Kidney (tissue), 14 donors: ENCODE results near the gene UBXN2A. TPM values are rescaled to one million over a fixed set of nuclear protein-coding genes. Genes with fewer than 3 reads are reported as not detected.
A peak's percentile ranks its signal among the peaks of the same experiment; 100 is the strongest.

Experiments used
- DNase-seq, 5 donors: peaks; one replicate each; pipeline ENCODE4 v3.0.0-alpha.2; 2013 to 2020
- FAIRE-seq: peaks from 2 replicates; lab custom pipeline; 2012; peaks lifted over from hg19 to GRCh38; lab: Jason Lieb, UNC
- H3K27ac ChIP-seq, 2 donors: one replicate each; pipeline ENCODE4 v1.7.0; 2013; ENCODE audit warnings: low read depth in 2 of 2, low read length in 2 of 2, inconsistent platforms in 1 of 2
- H3K27me3 ChIP-seq: one replicate; pipeline ENCODE4 v1.7.1; 2013; ENCODE audit warnings: low read length, inconsistent platforms; ENCODE audit not compliant: control insufficient read depth, insufficient read depth
- H3K36me3 ChIP-seq, 3 donors: one replicate each; pipeline versions ENCODE4 v1.7.0 to v1.7.1; 2013; ENCODE audit warnings: low read length in 3 of 3, control low read depth in 1 of 3, inconsistent platforms in 1 of 3; ENCODE audit not compliant: insufficient read depth in 3 of 3, control insufficient read depth in 2 of 3
- H3K4me1 ChIP-seq, 3 donors: one replicate each; pipeline versions ENCODE4 v1.7.0 to v1.7.1; 2013; ENCODE audit warnings: low read length in 3 of 3, inconsistent platforms in 1 of 3, low read depth in 1 of 3; ENCODE audit not compliant: control insufficient read depth in 2 of 3, insufficient read depth in 2 of 3
- H3K4me3 ChIP-seq, 3 donors: one replicate each; pipeline versions ENCODE4 v1.7.0 to v1.8.1; 2013; ENCODE audit warnings: low read length in 3 of 3, control low read depth in 1 of 3, inconsistent platforms in 1 of 3
- H3K9ac ChIP-seq, 3 donors: one replicate each; pipeline versions ENCODE4 v1.7.0 to v1.7.1; 2013; ENCODE audit warnings: low read length in 3 of 3, control low read depth in 1 of 3, inconsistent platforms in 1 of 3
- H3K9me3 ChIP-seq, 3 donors: one replicate each; pipeline versions ENCODE4 v1.7.0 to v1.7.1; 2013; ENCODE audit warnings: low read length in 3 of 3, control low read depth in 1 of 3, inconsistent platforms in 1 of 3; ENCODE audit not compliant: control insufficient read depth in 2 of 3, insufficient read depth in 1 of 3
- CTCF ChIP-seq: IDR thresholded peaks from 3 replicates; pipeline ENCODE4 v1.5.1; 2012; ENCODE audit warnings: mild to moderate bottlenecking, moderate library complexity, borderline replicate concordance; ENCODE audit not compliant: insufficient read depth; ENCODE audit errors: extremely low read depth
- intact Hi-C: fragments of 100-400 bp; cut with DNase I; formaldehyde crosslinking; loops from one replicate; pipeline ENCODE4 v1.11.1; 2022
- polyA plus RNA-seq: library from polyadenylated mRNA; stranded (reverse); fragments of 350-450 nt; fragmentation: Illumina TruSeq; extraction: RNeasy Lipid Tissue Mini Kit (QIAGEN cat#74804); gene quantifications from one replicate; pipeline ENCODE4 v1.2.3, GENCODE V29; 2014; ENCODE audit warnings: low read depth, low replicate concordance; ENCODE audit not compliant: insufficient read depth
- total RNA-seq: library from RNA; stranded (reverse); fragmentation: NEBNext Ultra II Directional; extraction: Animal tissue kit (Norgen Biotek cat#: 25700); gene quantifications from one replicate; pipeline ENCODE4 v1.2.1, GENCODE V29; 2021
- donor health status: control.
- donor health status: control.
- donor health status: control.
- donor health status: control.
- donor health status: control.
- donor health status: DM: yes; HTN: yes; CAD: no.
- donor health status: Normal renal cell carcinoma (clear cell type).

The UBXN2A gene
- total and polyA plus RNA-seq, 2 donors from 2014 or later, result 7.9 to 11.9 TPM

- Histone ChIP-seq H3K9me3 (no peaks in the 10 kb centered on the region), H3K4me3 (no peak overlapping the region), H3K4me1 (no peaks in the 10 kb centered on the region), H3K27ac (no peak overlapping the region), H3K9ac (no peak overlapping the region), H3K36me3 (no peaks in the 10 kb centered on the region), H3K27me3 (no peaks in the 10 kb centered on the region)
- FAIRE-seq, result no peak
- no peak for TF ChIP-seq CTCF
- intact Hi-C loops, result no loop called here
- DNase-seq, result no peak
Observed at GRCh38 chr2:23993736-23994269, 53.5 kb downstream of the UBXN2A start.

DNA sequence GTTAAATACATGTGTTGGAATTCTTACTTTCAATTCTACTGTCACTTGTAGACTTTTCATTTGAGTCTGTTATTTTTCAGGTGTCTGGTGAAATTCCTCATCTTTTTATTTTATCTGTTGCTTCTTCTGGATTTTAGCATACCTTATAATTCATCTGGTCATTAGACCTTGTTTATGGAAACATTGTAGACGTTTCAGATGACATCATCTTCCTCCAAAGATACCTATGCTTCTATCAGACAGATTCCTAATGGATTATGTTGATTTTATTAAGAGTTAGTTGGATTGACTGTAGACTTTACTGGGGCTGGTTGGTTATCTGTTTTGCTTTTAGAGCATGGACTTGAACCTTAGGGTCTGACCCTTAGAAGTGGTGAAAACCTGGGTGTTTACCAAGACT, 54.3 kb downstream of the UBXN2A start:
- Histone ChIP-seq H3K9ac (peak overlapping the region in 1 of 3 donors; percentile 12), H3K36me3 (no peaks in the 10 kb centered on the region), H3K27ac (no peak overlapping the region), H3K9me3 (no peaks in the 10 kb centered on the region), H3K27me3 (no peaks in the 10 kb centered on the region), H3K4me3 (no peak overlapping the region), H3K4me1 (no peaks in the 10 kb centered on the region)
- DNase-seq (no peak), FAIRE-seq (no peak)
- intact Hi-C loops, result no loop called here
- no peak for TF ChIP-seq CTCF

- Histone ChIP-seq H3K36me3 (no peaks in the 10 kb centered on the region), H3K27me3 (no peaks in the 10 kb centered on the region), H3K4me1 (peaks cover 0 to 2% (median 0%) of the 10 kb centered on the region in 3 donors), H3K9ac (no peak overlapping the region), H3K4me3 (no peak overlapping the region), H3K27ac (no peak overlapping the region), H3K9me3 (no peaks in the 10 kb centered on the region)
- intact Hi-C loops, result no loop called here
- TF ChIP-seq CTCF, result no peak
- FAIRE-seq (no peak), DNase-seq (no peak)
Observed at GRCh38 chr2:24007693-24008092, 67.4 kb downstream of the UBXN2A start.

- no peak overlapping the region for H3K4me3 ChIP-seq
- no peaks in the 10 kb centered on the region for H3K36me3 ChIP-seq
- DNase-seq (peak in 1 of 5 donors; percentile 34), FAIRE-seq (no peak)
- no peak overlapping the region for H3K27ac ChIP-seq
- intact Hi-C loops, result no loop called here
- H3K4me1 ChIP-seq, result peaks cover 0 to 2% (median 0%) of the 10 kb centered on the region in 3 donors
- TF ChIP-seq CTCF, result no peak
- H3K9ac ChIP-seq, result no peak overlapping the region
- H3K9me3 ChIP-seq, result no peaks in the 10 kb centered on the region
- no peaks in the 10 kb centered on the region for H3K27me3 ChIP-seq
Observed at GRCh38 chr2:24008672-24009366, 68.6 kb downstream of the UBXN2A start.
